Erythroblast (primary cell): ENCODE data around the gene CHMP4A.

Source experiments
- GATA1 ChIP-seq: IDR thresholded peaks from 2 replicates; pipeline ENCODE4 v1.6.1; 2011; ENCODE audit warnings: low read depth, mild to moderate bottlenecking, control low read depth, low read length, moderate library complexity
- POLR2A ChIP-seq: IDR thresholded peaks from 2 replicates; pipeline ENCODE4 v1.6.1; 2011; ENCODE audit warnings: mild to moderate bottlenecking, low read length

DNA sequence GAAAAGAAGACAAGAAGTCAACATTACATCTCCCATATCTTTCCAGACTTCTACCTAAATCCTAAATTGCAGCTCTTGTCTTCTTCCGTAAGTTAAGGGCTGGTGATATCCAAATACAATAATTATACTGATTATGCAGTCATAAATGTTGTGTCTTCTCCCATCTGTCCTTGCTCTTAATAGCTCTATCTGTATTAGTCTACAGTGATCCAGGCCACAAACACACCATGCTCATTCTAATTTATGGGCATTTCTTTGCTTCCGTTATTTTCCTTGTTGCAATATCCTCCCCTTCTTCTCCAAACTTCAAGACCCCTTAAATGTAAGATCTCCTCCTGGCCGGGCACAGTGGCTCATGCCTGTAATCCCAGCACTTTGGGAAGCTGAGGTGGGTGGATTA is 6.2 kb upstream of the CHMP4A start:
- TF ChIP-seq POLR2A (no peak), GATA1 (no peak)
